Measurements from ENCODE around the gene GPR83.
"Not testable (repeated sequence)": the region's sequence is repeated elsewhere in the genome, so short reads cannot be mapped to it uniquely, and the experiment has no call there.

The GPR83 gene

GRCh38 chr11:94400839-94401772, at the start of gene GPR83:
TSS of gene GPR83 (minus strand) at chr11:94401419. CDS start at chr11:94401247, 172 bp downstream.
- no peak for DNase-seq (ENCODE audit: low spot score)

GRCh38 chr11:94450048-94450447, 48.8 kb upstream of the GPR83 start:
- no peak for DNase-seq (ENCODE audit: low spot score)

GRCh38 chr11:94449437-94449836, 48.2 kb upstream of the GPR83 start:
- no peak for DNase-seq (ENCODE audit: low spot score)

- DNase-seq (ENCODE audit: low spot score), result no peak
Observed at GRCh38 chr11:94449029-94449428, 47.8 kb upstream of the GPR83 start.

- no peak for DNase-seq (ENCODE audit: low spot score)
Observed at GRCh38 chr11:94447149-94447548, 45.9 kb upstream of the GPR83 start.

GRCh38 chr11:94445641-94446040, 44.4 kb upstream of the GPR83 start:
- no peak for DNase-seq (ENCODE audit: low spot score)

GRCh38 chr11:94433049-94433448, 31.8 kb upstream of the GPR83 start:
- no peak for DNase-seq (ENCODE audit: low spot score)

- DNase-seq (ENCODE audit: low spot score), result no peak
Observed at GRCh38 chr11:94424662-94425061, 23.4 kb upstream of the GPR83 start.

- no peak for DNase-seq (ENCODE audit: low spot score)
Observed at GRCh38 chr11:94424011-94424410, 22.8 kb upstream of the GPR83 start.

GRCh38 chr11:94423507-94423906, 22.3 kb upstream of the GPR83 start:
- no peak for DNase-seq (ENCODE audit: low spot score)

- DNase-seq (ENCODE audit: low spot score), result no peak
Observed at GRCh38 chr11:94418123-94418765, 17.0 kb upstream of the GPR83 start.

GRCh38 chr11:94417386-94417987, 16.3 kb upstream of the GPR83 start:
- peak; percentile 5 for DNase-seq (ENCODE audit: low spot score)

GRCh38 chr11:94405062-94405833, 4.0 kb upstream of the GPR83 start:
- no peak for DNase-seq (ENCODE audit: low spot score)

- DNase-seq (ENCODE audit: low spot score), result no peak
Observed at GRCh38 chr11:94402355-94402754, 1.1 kb upstream of the GPR83 start.

- DNase-seq (ENCODE audit: low spot score), result no peak
Observed at GRCh38 chr11:94401773-94402265, 600 bp upstream of the GPR83 start.

GRCh38 chr11:94400457-94400838, 771 bp downstream of the GPR83 start:
- DNase-seq (ENCODE audit: low spot score), result no peak

- no peak for DNase-seq (ENCODE audit: low spot score)
Observed at GRCh38 chr11:94400050-94400449, 1.2 kb downstream of the GPR83 start.

- no peak for DNase-seq (ENCODE audit: low spot score)
Observed at GRCh38 chr11:94398101-94398500, 3.1 kb downstream of the GPR83 start.

- DNase-seq (ENCODE audit: low spot score), result no peak
Observed at GRCh38 chr11:94396282-94396681, 4.9 kb downstream of the GPR83 start.

GRCh38 chr11:94391937-94392336, 9.3 kb downstream of the GPR83 start:
- DNase-seq (ENCODE audit: low spot score), result not testable (repeated sequence)

GRCh38 chr11:94379613-94380012, 21.6 kb downstream of the GPR83 start:
- no peak for DNase-seq (ENCODE audit: low spot score)

- DNase-seq (ENCODE audit: low spot score), result no peak
Observed at GRCh38 chr11:94376841-94377240, 24.4 kb downstream of the GPR83 start.

All from globus pallidus (tissue), 1 donor.